K562 (cell line): ENCODE results near the gene CMIP. TPM values are rescaled to one million over a fixed set of nuclear protein-coding genes. Genes with fewer than 3 reads are reported as not detected.

Experiments used
- CXXC5 ChIP-seq: fragments of 250-450 bp; sonication (Bioruptor Pico); IDR thresholded peaks from 2 replicates; pipeline ENCODE4 v1.8.0; 2022; ENCODE audit warnings: inconsistent platforms, mild to moderate bottlenecking, moderate library complexity
- HOXB6 ChIP-seq: fragments of 250-450 bp; sonication (Bioruptor Pico); IDR thresholded peaks from 2 replicates; pipeline ENCODE4 v1.5.1; 2022; ENCODE audit warnings: mild to moderate bottlenecking, borderline replicate concordance
- POU5F1 ChIP-seq: fragments of 150-350 bp; IDR thresholded peaks from 2 replicates; pipeline ENCODE4 v1.6.1; 2014; ENCODE audit warnings: borderline replicate concordance, low read length, low read depth, mild to moderate bottlenecking; ENCODE audit not compliant: partially characterized antibody
- RB1 ChIP-seq: fragments of 450-650 bp; IDR thresholded peaks from 2 replicates; pipeline ENCODE4 v1.6.1; 2017; ENCODE audit warnings: low read depth, mild to moderate bottlenecking
- STAG1 ChIP-seq: sonication (generic); formaldehyde crosslinking; IDR thresholded peaks from 2 replicates; pipeline ENCODE4 v1.5.0; 2020; ENCODE audit warnings: missing genetic modification reagents, borderline replicate concordance
- ZBTB17 ChIP-seq: fragments of 450-650 bp; formaldehyde crosslinking; IDR thresholded peaks from 2 replicates; pipeline ENCODE4 v1.4.0; 2020; ENCODE audit warnings: mild to moderate bottlenecking
- ZKSCAN3 ChIP-seq: fragments of 250-450 bp; sonication (Bioruptor Pico); IDR thresholded peaks from 2 replicates; pipeline ENCODE4 v1.4.0; 2020
- ZNF212 ChIP-seq: fragments of 450-650 bp; formaldehyde crosslinking; IDR thresholded peaks from 2 replicates; pipeline ENCODE4 v1.4.0; 2020; ENCODE audit warnings: mild to moderate bottlenecking
- ZNF408 ChIP-seq: fragments of 250-450 bp; sonication (Bioruptor Pico); IDR thresholded peaks from 2 replicates; pipeline ENCODE4 v1.4.0; 2020; ENCODE audit warnings: low read depth, mild to moderate bottlenecking, moderate library complexity
- ZNF57 ChIP-seq: fragments of 450-650 bp; formaldehyde crosslinking; IDR thresholded peaks from 2 replicates; pipeline ENCODE4 v1.4.0; 2020; ENCODE audit warnings: mild to moderate bottlenecking, moderate library complexity
- polyA plus RNA-seq, 8 experiments: library from polyadenylated mRNA; depleted of rRNA in 4 of 8; stranded (reverse) in 5 of 8; unstranded in 3 of 8; fragments of >200 nt; fragmentation: Nextera tagmentation in 2 of 8; fragmentation: Illumina TruSeq in 1 of 8; extraction: Ambion mirVana in 2 of 8; extraction: Trizol in 1 of 8; gene quantifications; 2 replicates each; pipeline versions ENCODE4 v1.2.1 to v1.2.3, GENCODE V29; 2011 to 2014; ENCODE audit warnings: inconsistent platforms in 1 of 8, missing spikeins in 1 of 8
- total RNA-seq, 7 experiments: library from RNA; depleted of rRNA in 6 of 7; stranded (reverse); fragments of >200 nt in 6 of 7; fragmentation: Illumina TruSeq in 2 of 7; extraction: Trizol in 2 of 7; gene quantifications; 2 replicates each; pipeline versions ENCODE4 v1.2.1 to v1.2.3, GENCODE V29; 2011 to 2021; ENCODE audit warnings: low replicate concordance in 1 of 7
- TF ChIP-seq, protein P1 (sequence below): fragments of 250-450 bp; sonication (Bioruptor Pico); IDR thresholded peaks from 2 replicates; pipeline ENCODE4 v1.5.0; 2021
- TF ChIP-seq, protein P2 (sequence below): fragments of 150-350 bp; conservative IDR thresholded peaks from 2 replicates; pipeline ENCODE4 v1.6.1; 2014; ENCODE audit warnings: low read length
- TF ChIP-seq, protein P3 (sequence below): fragments of 250-450 bp; sonication (Bioruptor Pico); IDR thresholded peaks from 2 replicates; pipeline ENCODE4 v1.9.0; 2021; ENCODE audit warnings: mild to moderate bottlenecking, inconsistent platforms
- TF ChIP-seq, protein P4 (sequence below): sonication (generic); formaldehyde crosslinking; IDR thresholded peaks from 2 replicates; pipeline ENCODE4 v1.8.1; 2022; ENCODE audit warnings: missing genetic modification reagents
- TF ChIP-seq, protein P5 (sequence below): fragments of 250-450 bp; sonication (Bioruptor Pico); IDR thresholded peaks from 2 replicates; pipeline ENCODE4 v1.6.1; 2021; ENCODE audit warnings: mild to moderate bottlenecking
- TF ChIP-seq, protein P6 (sequence below), 2 experiments: IDR thresholded peaks; 2 replicates each; pipeline ENCODE4 v1.6.1; 2012; ENCODE audit warnings: improper control_type of control experiment in 2 of 2, low read depth in 2 of 2, low read length in 2 of 2, borderline replicate concordance in 1 of 2

The CMIP gene
- total and polyA plus RNA-seq, 9 of the 15 experiments (the other 6 are each of a cell fraction or from before 2014, with no cell fraction given), result 0.94 to 82.5 (median 10.3) TPM

DNA sequence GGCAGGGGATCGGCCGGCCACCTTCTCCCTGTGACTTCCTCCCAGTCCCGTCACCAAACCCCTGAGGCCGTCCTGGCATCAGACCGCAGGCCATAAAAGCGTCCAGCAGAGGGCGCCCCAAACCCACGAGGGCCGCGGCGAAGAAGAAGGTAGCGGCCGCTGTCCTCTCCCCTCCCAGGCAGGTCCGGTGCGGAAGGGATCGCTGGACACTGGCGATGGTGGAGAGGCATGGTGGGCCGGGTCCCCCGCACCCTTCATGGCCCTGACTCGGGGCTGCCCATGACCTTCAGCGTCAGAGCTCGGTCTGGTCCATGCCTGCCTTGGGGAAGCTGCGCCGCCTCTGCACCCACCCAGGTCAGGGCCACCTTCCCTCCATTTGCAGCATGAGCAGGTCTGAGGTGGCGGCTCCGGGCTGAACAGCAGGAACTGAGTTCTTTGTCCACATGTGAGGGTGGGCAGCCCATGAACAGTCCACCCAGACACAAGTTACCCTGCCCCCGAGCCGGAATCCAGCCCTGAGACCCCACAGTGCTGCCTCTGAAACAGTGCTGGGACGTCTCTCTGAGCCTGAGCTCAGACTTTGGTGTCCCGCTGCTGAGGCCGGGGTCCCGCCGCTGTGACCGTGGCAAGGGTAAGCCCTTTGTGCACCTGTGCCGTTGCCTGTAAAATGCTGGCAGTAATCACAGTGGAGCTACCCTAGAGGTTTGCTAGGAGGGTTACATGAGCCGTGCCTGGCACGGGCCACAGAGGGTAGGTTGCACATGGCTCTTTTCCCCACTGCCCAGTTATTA is 40.8 kb upstream of the CMIP start (continued):
- TF ChIP-seq, protein P1, sequence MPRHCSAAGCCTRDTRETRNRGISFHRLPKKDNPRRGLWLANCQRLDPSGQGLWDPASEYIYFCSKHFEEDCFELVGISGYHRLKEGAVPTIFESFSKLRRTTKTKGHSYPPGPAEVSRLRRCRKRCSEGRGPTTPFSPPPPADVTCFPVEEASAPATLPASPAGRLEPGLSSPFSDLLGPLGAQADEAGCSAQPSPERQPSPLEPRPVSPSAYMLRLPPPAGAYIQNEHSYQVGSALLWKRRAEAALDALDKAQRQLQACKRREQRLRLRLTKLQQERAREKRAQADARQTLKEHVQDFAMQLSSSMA (CRISPR knock-in tag), result no peak
- TF ChIP-seq ZNF408 (no peak), ZKSCAN3 (CRISPR knock-in tag) (no peak), ZBTB17 (CRISPR knock-in tag) (peak; percentile 49; the same call in 1 of the 2 replicates), CXXC5 (peak; percentile 53), ZNF212 (CRISPR knock-in tag) (no peak), STAG1 (CRISPR knock-in tag) (peak; percentile 99), POU5F1 (no peak), ZNF57 (CRISPR knock-in tag) (0 out of 2 replicates have a peak, but pooled peaks have one; percentile 23), HOXB6 (no peak), RB1 (peak; percentile 96)
- TF ChIP-seq, protein P2, sequence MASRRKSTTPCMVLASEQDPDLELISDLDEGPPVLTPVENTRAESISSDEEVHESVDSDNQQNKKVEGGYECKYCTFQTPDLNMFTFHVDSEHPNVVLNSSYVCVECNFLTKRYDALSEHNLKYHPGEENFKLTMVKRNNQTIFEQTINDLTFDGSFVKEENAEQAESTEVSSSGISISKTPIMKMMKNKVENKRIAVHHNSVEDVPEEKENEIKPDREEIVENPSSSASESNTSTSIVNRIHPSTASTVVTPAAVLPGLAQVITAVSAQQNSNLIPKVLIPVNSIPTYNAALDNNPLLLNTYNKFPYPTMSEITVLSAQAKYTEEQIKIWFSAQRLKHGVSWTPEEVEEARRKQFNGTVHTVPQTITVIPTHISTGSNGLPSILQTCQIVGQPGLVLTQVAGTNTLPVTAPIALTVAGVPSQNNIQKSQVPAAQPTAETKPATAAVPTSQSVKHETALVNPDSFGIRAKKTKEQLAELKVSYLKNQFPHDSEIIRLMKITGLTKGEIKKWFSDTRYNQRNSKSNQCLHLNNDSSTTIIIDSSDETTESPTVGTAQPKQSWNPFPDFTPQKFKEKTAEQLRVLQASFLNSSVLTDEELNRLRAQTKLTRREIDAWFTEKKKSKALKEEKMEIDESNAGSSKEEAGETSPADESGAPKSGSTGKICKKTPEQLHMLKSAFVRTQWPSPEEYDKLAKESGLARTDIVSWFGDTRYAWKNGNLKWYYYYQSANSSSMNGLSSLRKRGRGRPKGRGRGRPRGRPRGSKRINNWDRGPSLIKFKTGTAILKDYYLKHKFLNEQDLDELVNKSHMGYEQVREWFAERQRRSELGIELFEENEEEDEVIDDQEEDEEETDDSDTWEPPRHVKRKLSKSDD, result no peak
- TF ChIP-seq, protein P3, sequence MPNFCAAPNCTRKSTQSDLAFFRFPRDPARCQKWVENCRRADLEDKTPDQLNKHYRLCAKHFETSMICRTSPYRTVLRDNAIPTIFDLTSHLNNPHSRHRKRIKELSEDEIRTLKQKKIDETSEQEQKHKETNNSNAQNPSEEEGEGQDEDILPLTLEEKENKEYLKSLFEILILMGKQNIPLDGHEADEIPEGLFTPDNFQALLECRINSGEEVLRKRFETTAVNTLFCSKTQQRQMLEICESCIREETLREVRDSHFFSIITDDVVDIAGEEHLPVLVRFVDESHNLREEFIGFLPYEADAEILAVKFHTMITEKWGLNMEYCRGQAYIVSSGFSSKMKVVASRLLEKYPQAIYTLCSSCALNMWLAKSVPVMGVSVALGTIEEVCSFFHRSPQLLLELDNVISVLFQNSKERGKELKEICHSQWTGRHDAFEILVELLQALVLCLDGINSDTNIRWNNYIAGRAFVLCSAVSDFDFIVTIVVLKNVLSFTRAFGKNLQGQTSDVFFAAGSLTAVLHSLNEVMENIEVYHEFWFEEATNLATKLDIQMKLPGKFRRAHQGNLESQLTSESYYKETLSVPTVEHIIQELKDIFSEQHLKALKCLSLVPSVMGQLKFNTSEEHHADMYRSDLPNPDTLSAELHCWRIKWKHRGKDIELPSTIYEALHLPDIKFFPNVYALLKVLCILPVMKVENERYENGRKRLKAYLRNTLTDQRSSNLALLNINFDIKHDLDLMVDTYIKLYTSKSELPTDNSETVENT (CRISPR knock-in tag), result peak; percentile 60; the same call in 1 of the 2 replicates
- TF ChIP-seq, protein P4, sequence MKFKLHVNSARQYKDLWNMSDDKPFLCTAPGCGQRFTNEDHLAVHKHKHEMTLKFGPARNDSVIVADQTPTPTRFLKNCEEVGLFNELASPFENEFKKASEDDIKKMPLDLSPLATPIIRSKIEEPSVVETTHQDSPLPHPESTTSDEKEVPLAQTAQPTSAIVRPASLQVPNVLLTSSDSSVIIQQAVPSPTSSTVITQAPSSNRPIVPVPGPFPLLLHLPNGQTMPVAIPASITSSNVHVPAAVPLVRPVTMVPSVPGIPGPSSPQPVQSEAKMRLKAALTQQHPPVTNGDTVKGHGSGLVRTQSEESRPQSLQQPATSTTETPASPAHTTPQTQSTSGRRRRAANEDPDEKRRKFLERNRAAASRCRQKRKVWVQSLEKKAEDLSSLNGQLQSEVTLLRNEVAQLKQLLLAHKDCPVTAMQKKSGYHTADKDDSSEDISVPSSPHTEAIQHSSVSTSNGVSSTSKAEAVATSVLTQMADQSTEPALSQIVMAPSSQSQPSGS, result no peak
- TF ChIP-seq, protein P5, sequence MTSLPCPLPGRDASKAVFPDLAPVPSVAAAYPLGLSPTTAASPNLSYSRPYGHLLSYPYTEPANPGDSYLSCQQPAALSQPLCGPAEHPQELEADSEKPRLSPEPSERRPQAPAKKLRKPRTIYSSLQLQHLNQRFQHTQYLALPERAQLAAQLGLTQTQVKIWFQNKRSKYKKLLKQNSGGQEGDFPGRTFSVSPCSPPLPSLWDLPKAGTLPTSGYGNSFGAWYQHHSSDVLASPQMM, result no peak
- TF ChIP-seq, protein P6, sequence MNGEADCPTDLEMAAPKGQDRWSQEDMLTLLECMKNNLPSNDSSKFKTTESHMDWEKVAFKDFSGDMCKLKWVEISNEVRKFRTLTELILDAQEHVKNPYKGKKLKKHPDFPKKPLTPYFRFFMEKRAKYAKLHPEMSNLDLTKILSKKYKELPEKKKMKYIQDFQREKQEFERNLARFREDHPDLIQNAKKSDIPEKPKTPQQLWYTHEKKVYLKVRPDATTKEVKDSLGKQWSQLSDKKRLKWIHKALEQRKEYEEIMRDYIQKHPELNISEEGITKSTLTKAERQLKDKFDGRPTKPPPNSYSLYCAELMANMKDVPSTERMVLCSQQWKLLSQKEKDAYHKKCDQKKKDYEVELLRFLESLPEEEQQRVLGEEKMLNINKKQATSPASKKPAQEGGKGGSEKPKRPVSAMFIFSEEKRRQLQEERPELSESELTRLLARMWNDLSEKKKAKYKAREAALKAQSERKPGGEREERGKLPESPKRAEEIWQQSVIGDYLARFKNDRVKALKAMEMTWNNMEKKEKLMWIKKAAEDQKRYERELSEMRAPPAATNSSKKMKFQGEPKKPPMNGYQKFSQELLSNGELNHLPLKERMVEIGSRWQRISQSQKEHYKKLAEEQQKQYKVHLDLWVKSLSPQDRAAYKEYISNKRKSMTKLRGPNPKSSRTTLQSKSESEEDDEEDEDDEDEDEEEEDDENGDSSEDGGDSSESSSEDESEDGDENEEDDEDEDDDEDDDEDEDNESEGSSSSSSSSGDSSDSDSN (IDR thresholded peaks at IDR 0.05; ENCODE audit: borderline replicate concordance in 1 of 2, low read depth in 2 of 2, low read length in 2 of 2), result peak in 1 of 2 experiments; percentile 73; a peak in 1 of 4 replicates
